HEK293 (cell line): Measurements from ENCODE around the gene WDR91.

ENCODE experiments used
- CTCF ChIA-PET: fragments of 350-600 bp; formaldehyde crosslinking; extraction: SDS; loops from one replicate; lab custom pipeline; 2021; ENCODE audit warnings: antibody characterized with exemption; lab: Yijun Ruan, JAX
- POLR2A ChIA-PET: fragments of 300-600 bp; formaldehyde crosslinking; extraction: SDS; loops from one replicate; lab custom pipeline; 2020; ENCODE audit warnings: antibody characterized with exemption, inconsistent platforms; lab: Yijun Ruan, JAX
- H3K27ac ChIP-seq: fragments of 200-500 bp; sonication (Bioruptor generic); 2 replicates; pipeline ENCODE4 v1.5.1; 2014; ENCODE audit warnings: low read depth, low read length, control low read depth, inconsistent platforms; ENCODE audit errors: extremely low read depth
- H3K36me3 ChIP-seq, 2 experiments: fragments of 200-500 bp in 1 of 2; sonication (Bioruptor generic) in 1 of 2; 1 replicate in 1 of 2; 2 replicates in 1 of 2; pipeline ENCODE4 v1.5.1; 2014 to 2017; ENCODE audit warnings: inconsistent platforms in 2 of 2, low read length in 2 of 2; ENCODE audit not compliant: control insufficient read depth in 2 of 2, insufficient read depth in 1 of 2
- H3K4me1 ChIP-seq: fragments of 200-500 bp; sonication (Bioruptor generic); 2 replicates; pipeline ENCODE4 v1.5.1; 2014; ENCODE audit warnings: mild to moderate bottlenecking, low read length, inconsistent platforms; ENCODE audit not compliant: control insufficient read depth, insufficient read depth
- H3K4me3 ChIP-seq: 2 replicates; pipeline ENCODE4 v1.5.1; 2011; ENCODE audit warnings: low read depth, mild to moderate bottlenecking, control low read depth, low read length, moderate library complexity
- H3K9me3 ChIP-seq: fragments of 200-500 bp; sonication (Bioruptor generic); 2 replicates; pipeline ENCODE4 v1.5.1; 2014; ENCODE audit warnings: low read depth, low read length, inconsistent platforms; ENCODE audit not compliant: control insufficient read depth, insufficient read depth
- BCL11A ChIP-seq: fragments of 450-650 bp; formaldehyde crosslinking; IDR thresholded peaks from 2 replicates; pipeline ENCODE4 v1.5.1; 2016; ENCODE audit warnings: low read depth, missing biosample characterization, missing genetic modification characterization
- BCL11B ChIP-seq: fragments of 450-650 bp; formaldehyde crosslinking; IDR thresholded peaks from 2 replicates; pipeline ENCODE4 v1.5.1; 2016; ENCODE audit warnings: low read depth, missing biosample characterization, missing genetic modification characterization
- FEZF1 ChIP-seq: fragments of 450-650 bp; formaldehyde crosslinking; IDR thresholded peaks from 2 replicates; pipeline ENCODE4 v1.5.1; 2016; ENCODE audit warnings: missing biosample characterization, missing genetic modification characterization
- KLF8 ChIP-seq: fragments of 450-650 bp; formaldehyde crosslinking; IDR thresholded peaks from 2 replicates; pipeline ENCODE4 v1.5.1; 2016; ENCODE audit warnings: missing biosample characterization, missing genetic modification characterization
- SETDB1 ChIP-seq: IDR thresholded peaks from one replicate; pipeline ENCODE4 v1.6.1; 2017; ENCODE audit warnings: mild to moderate bottlenecking, low read length, moderate library complexity, mixed read lengths; ENCODE audit not compliant: insufficient read length
- TRIM28 ChIP-seq: IDR thresholded peaks from 2 replicates; pipeline ENCODE4 v1.6.1; 2011; ENCODE audit warnings: low read length, control low read depth, borderline replicate concordance
- ZBTB7A ChIP-seq: fragments of 450-650 bp; formaldehyde crosslinking; IDR thresholded peaks from 2 replicates; pipeline ENCODE4 v1.5.1; 2016; ENCODE audit warnings: low read depth, missing biosample characterization, missing genetic modification characterization
- ZIC2 ChIP-seq: fragments of 450-650 bp; formaldehyde crosslinking; IDR thresholded peaks from 2 replicates; pipeline ENCODE4 v1.5.1; 2016; ENCODE audit warnings: missing biosample characterization, missing genetic modification characterization
- ZNF311 ChIP-seq: fragments of 450-650 bp; formaldehyde crosslinking; IDR thresholded peaks from 2 replicates; pipeline ENCODE4 v1.5.1; 2017; ENCODE audit warnings: missing biosample characterization, missing genetic modification characterization, borderline replicate concordance
- ZNF324 ChIP-seq: fragments of 450-650 bp; formaldehyde crosslinking; IDR thresholded peaks from 2 replicates; pipeline ENCODE4 v1.5.1; 2016; ENCODE audit warnings: missing biosample characterization, missing genetic modification characterization
- ZNF501 ChIP-seq: fragments of 450-650 bp; formaldehyde crosslinking; IDR thresholded peaks from 2 replicates; pipeline ENCODE4 v1.5.1; 2016; ENCODE audit warnings: missing biosample characterization, missing genetic modification characterization
- ZNF560 ChIP-seq: fragments of 450-650 bp; formaldehyde crosslinking; IDR thresholded peaks from 2 replicates; pipeline ENCODE4 v1.5.1; 2017; ENCODE audit warnings: missing biosample characterization, missing genetic modification characterization, borderline replicate concordance
- ZNF654 ChIP-seq: fragments of 450-650 bp; formaldehyde crosslinking; IDR thresholded peaks from 2 replicates; pipeline ENCODE4 v1.5.1; 2016; ENCODE audit warnings: low read depth, missing biosample characterization, missing genetic modification characterization
- ZNF701 ChIP-seq: fragments of 450-650 bp; formaldehyde crosslinking; IDR thresholded peaks from 2 replicates; pipeline ENCODE4 v1.5.1; 2016; ENCODE audit warnings: missing biosample characterization, missing genetic modification characterization
- ZNF785 ChIP-seq: fragments of 450-650 bp; formaldehyde crosslinking; IDR thresholded peaks from 2 replicates; pipeline ENCODE4 v1.5.1; 2016; ENCODE audit warnings: missing biosample characterization, missing genetic modification characterization
- ZNF830 ChIP-seq: fragments of 450-650 bp; IDR thresholded peaks from 2 replicates; pipeline ENCODE4 v1.5.0; 2018; ENCODE audit warnings: missing biosample characterization, missing genetic modification characterization, low read depth, mild to moderate bottlenecking, moderate library complexity
- TF ChIP-seq, protein P1 (sequence below): fragments of 450-650 bp; formaldehyde crosslinking; IDR thresholded peaks from 2 replicates; pipeline ENCODE4 v1.5.1; 2016; ENCODE audit warnings: missing biosample characterization, missing genetic modification characterization
- TF ChIP-seq, protein P2 (sequence below): fragments of 450-650 bp; formaldehyde crosslinking; IDR thresholded peaks from 2 replicates; pipeline ENCODE4 v1.5.1; 2016; ENCODE audit warnings: missing biosample characterization, missing genetic modification characterization
- TF ChIP-seq, protein P3 (sequence below): fragments of 450-650 bp; formaldehyde crosslinking; optimal IDR thresholded peaks from 2 replicates; pipeline ENCODE3; 2016; ENCODE audit warnings: missing biosample characterization, mild to moderate bottlenecking, missing genetic modification characterization
- TF ChIP-seq, protein P4 (sequence below): fragments of 450-650 bp; formaldehyde crosslinking; IDR thresholded peaks from 2 replicates; pipeline ENCODE4 v1.5.1; 2017; ENCODE audit warnings: missing biosample characterization, missing genetic modification characterization

Gene WDR91

DNA sequence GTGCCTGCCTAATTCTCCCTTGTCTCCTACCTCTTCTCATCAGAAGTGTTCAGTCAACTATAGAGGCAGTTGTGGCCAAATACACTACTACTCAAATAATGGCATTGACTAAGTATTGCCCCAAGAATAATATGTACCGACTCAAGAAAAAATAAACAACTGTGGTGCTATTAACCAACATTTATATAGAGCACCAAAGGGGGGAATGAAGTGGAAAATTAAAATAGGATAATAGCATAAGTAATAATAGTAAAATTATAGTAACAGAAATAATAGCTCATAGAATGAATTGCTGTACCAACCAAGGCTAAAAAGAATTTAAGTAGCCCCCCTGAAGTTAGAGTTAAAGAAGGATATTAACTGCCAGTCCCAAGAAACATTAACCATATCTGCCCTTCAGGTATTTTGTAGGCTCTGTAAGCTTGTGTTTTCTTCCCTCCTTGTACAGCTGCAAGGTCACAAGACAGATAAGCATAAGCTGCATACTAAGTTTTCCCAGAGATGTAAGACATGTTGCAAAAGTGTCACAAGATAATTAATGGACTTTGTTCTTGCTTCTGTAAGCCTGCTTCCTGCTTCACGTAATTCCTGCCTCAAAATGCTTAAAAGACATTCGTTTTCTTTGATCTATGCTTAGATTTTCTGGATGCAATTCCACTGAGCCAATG is 29.9 kb downstream of the WDR91 start:
- TF ChIP-seq KLF8 (tag by site-specific recombination) (no peak), SETDB1 (peak; percentile 91), BCL11B (tag by site-specific recombination) (no peak), ZNF701 (tag by site-specific recombination) (peak; percentile 98)
- ChIA-PET POLR2A (no interaction called here), CTCF (interaction anchor here (0.6 kb wide), 1 partner anchor 578 kb away, joined by 3 read pairs; no protein-coding TSS in a partner anchor)
- Histone ChIP-seq H3K27ac (no peak overlapping the region), H3K9me3 (no peaks in the 10 kb centered on the region), H3K4me1 (no peaks in the 10 kb centered on the region), H3K36me3 (peaks cover 0 to 35% of the 10 kb centered on the region in 2 experiments; a peak in 1 of 3 replicates), H3K4me3 (no peak overlapping the region)

DNA sequence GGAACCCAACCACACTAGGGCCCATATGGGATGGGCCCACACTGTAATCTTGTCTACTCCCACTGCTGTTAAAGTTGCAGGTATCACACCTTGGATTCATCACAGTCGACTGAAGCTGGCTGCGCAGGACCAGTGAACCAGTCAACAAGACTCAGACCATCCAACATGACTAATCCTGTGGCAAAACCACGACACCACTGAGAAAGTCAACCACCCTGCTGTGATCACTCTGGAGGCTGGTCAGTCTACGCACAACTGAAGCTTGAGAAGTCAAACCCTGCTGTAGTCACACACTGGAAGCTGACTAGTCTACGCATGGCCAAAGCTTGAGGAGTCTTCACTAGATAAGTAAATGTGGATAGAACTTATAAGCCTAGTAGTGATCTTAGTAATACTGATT is 31.2 kb downstream of the WDR91 start:
- H3K36me3 ChIP-seq, result peaks cover 0 to 22% of the 10 kb centered on the region in 2 experiments; a peak in 1 of 3 replicates
- H3K4me1 ChIP-seq, result no peaks in the 10 kb centered on the region
- H3K4me3 ChIP-seq, result no peak overlapping the region
- POLR2A ChIA-PET, result no interaction called here
- H3K27ac ChIP-seq, result no peak overlapping the region
- H3K9me3 ChIP-seq, result no peaks in the 10 kb centered on the region
- TF ChIP-seq ZNF501 (tag by site-specific recombination) (no peak), ZNF324 (tag by site-specific recombination) (no peak), BCL11A (tag by site-specific recombination) (no peak)
- TF ChIP-seq, protein P1, sequence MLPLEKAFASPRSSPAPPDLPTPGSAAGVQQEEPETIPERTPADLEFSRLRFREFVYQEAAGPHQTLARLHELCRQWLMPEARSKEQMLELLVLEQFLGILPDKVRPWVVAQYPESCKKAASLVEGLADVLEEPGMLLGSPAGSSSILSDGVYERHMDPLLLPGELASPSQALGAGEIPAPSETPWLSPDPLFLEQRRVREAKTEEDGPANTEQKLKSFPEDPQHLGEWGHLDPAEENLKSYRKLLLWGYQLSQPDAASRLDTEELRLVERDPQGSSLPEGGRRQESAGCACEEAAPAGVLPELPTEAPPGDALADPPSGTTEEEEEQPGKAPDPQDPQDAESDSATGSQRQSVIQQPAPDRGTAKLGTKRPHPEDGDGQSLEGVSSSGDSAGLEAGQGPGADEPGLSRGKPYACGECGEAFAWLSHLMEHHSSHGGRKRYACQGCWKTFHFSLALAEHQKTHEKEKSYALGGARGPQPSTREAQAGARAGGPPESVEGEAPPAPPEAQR (tag by site-specific recombination), result no peak
- TF ChIP-seq, protein P2, sequence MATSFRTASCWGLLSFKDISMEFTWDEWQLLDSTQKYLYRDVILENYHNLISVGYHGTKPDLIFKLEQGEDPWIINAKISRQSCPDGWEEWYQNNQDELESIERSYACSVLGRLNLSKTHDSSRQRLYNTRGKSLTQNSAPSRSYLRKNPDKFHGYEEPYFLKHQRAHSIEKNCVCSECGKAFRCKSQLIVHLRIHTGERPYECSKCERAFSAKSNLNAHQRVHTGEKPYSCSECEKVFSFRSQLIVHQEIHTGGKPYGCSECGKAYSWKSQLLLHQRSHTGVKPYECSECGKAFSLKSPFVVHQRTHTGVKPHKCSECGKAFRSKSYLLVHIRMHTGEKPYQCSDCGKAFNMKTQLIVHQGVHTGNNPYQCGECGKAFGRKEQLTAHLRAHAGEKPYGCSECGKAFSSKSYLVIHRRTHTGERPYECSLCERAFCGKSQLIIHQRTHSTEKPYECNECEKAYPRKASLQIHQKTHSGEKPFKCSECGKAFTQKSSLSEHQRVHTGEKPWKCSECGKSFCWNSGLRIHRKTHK (tag by site-specific recombination), result no peak
- CTCF ChIA-PET, result no interaction called here

DNA sequence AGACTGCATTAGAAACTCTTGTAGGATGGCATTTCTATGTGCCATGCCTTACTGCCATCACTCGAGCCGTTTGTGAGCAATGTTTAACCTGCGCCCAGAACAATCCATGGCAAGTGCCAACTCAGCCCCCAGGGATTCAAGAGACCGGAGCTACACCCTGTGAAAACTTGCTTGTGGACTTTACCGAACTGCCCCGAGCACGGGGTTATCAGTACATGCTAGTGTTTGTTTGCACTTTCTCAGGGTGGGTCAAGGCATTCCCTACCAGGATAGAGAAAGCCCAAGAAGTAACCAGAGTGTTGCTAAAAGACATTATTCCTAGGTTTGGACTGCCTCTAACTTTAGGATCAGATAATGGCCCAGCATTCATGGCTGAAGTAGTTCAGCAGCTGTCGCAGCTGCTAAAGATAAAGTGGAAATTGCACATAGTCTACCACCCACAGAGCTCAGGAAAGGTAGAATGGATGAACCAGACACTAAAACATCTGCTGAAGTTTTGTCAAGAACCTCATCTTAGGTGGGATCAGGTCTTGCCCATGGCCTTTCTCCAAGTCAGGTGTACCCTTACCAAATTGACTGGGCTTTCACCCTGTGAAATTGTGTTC is 31.9 kb downstream of the WDR91 start:
- Histone ChIP-seq H3K4me1 (no peaks in the 10 kb centered on the region), H3K9me3 (no peaks in the 10 kb centered on the region), H3K4me3 (no peak overlapping the region), H3K27ac (no peak overlapping the region), H3K36me3 (peaks cover 0 to 21% of the 10 kb centered on the region in 2 experiments; a peak in 1 of 3 replicates)
- ChIA-PET CTCF (no interaction called here), POLR2A (no interaction called here)
- TF ChIP-seq ZNF830 (tag by site-specific recombination) (no peak), ZIC2 (tag by site-specific recombination) (no peak)

DNA sequence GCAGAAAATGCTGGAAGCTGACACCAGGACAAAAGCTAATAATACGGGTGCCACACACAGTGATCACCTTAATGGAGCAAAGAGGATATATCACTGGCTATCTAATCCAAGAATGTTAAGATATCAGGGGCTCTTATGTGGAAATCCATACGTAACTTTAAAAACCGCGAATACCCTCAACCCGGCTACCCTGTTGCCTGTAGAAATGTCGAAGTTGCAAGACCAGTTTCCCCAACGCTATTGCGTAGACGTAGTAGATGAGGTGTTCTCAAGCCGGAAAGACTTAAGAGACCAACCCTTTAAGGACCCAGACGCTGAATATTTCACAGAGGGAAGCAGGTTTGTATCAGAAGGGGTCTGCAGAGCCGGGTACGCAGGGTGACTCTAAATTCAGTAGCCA is 33.0 kb downstream of the WDR91 start:
- no peaks in the 10 kb centered on the region for H3K4me1 ChIP-seq
- CTCF ChIA-PET, result interaction anchor here (0.6 to 0.8 kb wide), 2 partner anchors 7 to 9 kb away, joined by 3 to 4 read pairs; no protein-coding TSS in a partner anchor
- no peaks in the 10 kb centered on the region for H3K9me3 ChIP-seq
- POLR2A ChIA-PET, result no interaction called here
- no peak overlapping the region for H3K4me3 ChIP-seq
- no peak overlapping the region for H3K27ac ChIP-seq
- H3K36me3 ChIP-seq, result peaks cover 0 to 10% of the 10 kb centered on the region in 2 experiments; a peak in 1 of 3 replicates
- TF ChIP-seq ZNF560 (tag by site-specific recombination) (no peak), ZNF785 (tag by site-specific recombination) (no peak), TRIM28 (no peak), FEZF1 (no peak), ZBTB7A (tag by site-specific recombination) (no peak), ZIC2 (tag by site-specific recombination) (no peak), ZNF654 (tag by site-specific recombination) (no peak), ZNF311 (tag by site-specific recombination) (no peak)
- TF ChIP-seq, protein P2 (tag by site-specific recombination), result no peak
- TF ChIP-seq, protein P3, sequence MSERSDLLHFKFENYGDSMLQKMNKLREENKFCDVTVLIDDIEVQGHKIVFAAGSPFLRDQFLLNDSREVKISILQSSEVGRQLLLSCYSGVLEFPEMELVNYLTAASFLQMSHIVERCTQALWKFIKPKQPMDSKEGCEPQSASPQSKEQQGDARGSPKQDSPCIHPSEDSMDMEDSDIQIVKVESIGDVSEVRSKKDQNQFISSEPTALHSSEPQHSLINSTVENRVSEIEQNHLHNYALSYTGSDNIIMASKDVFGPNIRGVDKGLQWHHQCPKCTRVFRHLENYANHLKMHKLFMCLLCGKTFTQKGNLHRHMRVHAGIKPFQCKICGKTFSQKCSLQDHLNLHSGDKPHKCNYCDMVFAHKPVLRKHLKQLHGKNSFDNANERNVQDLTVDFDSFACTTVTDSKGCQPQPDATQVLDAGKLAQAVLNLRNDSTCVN (tag by site-specific recombination), result no peak
- TF ChIP-seq, protein P4, sequence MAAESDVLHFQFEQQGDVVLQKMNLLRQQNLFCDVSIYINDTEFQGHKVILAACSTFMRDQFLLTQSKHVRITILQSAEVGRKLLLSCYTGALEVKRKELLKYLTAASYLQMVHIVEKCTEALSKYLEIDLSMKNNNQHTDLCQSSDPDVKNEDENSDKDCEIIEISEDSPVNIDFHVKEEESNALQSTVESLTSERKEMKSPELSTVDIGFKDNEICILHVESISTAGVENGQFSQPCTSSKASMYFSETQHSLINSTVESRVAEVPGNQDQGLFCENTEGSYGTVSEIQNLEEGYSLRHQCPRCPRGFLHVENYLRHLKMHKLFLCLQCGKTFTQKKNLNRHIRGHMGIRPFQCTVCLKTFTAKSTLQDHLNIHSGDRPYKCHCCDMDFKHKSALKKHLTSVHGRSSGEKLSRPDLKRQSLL, result no peak
